Smooth muscle cell (in vitro differentiated cells): Measurements from ENCODE around the gene PKNOX2. TPM values are rescaled to one million over a fixed set of nuclear protein-coding genes. Genes with fewer than 3 reads are reported as not detected.

Experiments used
- DNase-seq: peaks from one replicate; lab custom pipeline; 2025; ENCODE audit not compliant: unreplicated experiment; lab: John Stamatoyannopoulos, UW
- H2AFZ ChIP-seq: fragments of 200-600 bp; sonication (generic); 2 replicates; pipeline ENCODE4 v1.6.0; 2016; ENCODE audit warnings: antibody characterized with exemption, low read depth, mild to moderate bottlenecking
- H3F3A ChIP-seq: fragments of 200-600 bp; sonication (generic); 2 replicates; pipeline ENCODE4 v1.6.0; 2017; ENCODE audit warnings: antibody characterized with exemption, low read depth
- H3K27ac ChIP-seq: fragments of 200-600 bp; sonication (generic); 2 replicates; pipeline ENCODE4 v1.5.1; 2016; ENCODE audit warnings: low read depth, mild to moderate bottlenecking
- H3K27me3 ChIP-seq: fragments of 200-600 bp; sonication (generic); 2 replicates; pipeline ENCODE4 v1.6.1; 2016; ENCODE audit warnings: low read depth, mild to moderate bottlenecking
- H3K36me3 ChIP-seq: fragments of 200-600 bp; sonication (generic); 2 replicates; pipeline ENCODE4 v1.5.1; 2016; ENCODE audit warnings: low read depth
- H3K4me1 ChIP-seq: fragments of 200-600 bp; sonication (generic); 2 replicates; pipeline ENCODE4 v1.5.1; 2016; ENCODE audit warnings: low read depth
- H3K4me2 ChIP-seq: fragments of 200-600 bp; sonication (generic); 2 replicates; pipeline ENCODE4 v1.6.0; 2016; ENCODE audit warnings: mild to moderate bottlenecking
- H3K4me3 ChIP-seq: fragments of 200-600 bp; sonication (generic); 2 replicates; pipeline ENCODE4 v1.5.1; 2016; ENCODE audit warnings: mild to moderate bottlenecking
- H3K79me2 ChIP-seq: fragments of 200-600 bp; sonication (generic); 2 replicates; pipeline ENCODE4 v1.6.0; 2016; ENCODE audit warnings: low read depth, mild to moderate bottlenecking
- H3K9ac ChIP-seq: fragments of 200-600 bp; sonication (generic); 2 replicates; pipeline ENCODE4 v1.6.0; 2016; ENCODE audit warnings: low read depth
- H3K9me3 ChIP-seq: fragments of 200-600 bp; sonication (generic); replicated peaks from 2 replicates; pipeline ENCODE4 v1.5.1; 2016; ENCODE audit warnings: low read depth
- H4K20me1 ChIP-seq: fragments of 200-600 bp; sonication (generic); 2 replicates; pipeline ENCODE4 v1.6.0; 2016; ENCODE audit warnings: low read depth
- CTCF ChIP-seq: fragments of 200-600 bp; sonication (generic); IDR thresholded peaks from 2 replicates; pipeline ENCODE4 v1.5.1; 2017; ENCODE audit warnings: borderline replicate concordance, mild to moderate bottlenecking, antibody characterized with exemption; ENCODE audit not compliant: insufficient read depth, poor library complexity, severe bottlenecking
- WGBS: methylation state at CpG from one replicate; pipeline ENCODE4 v1.1.7; 2016; ENCODE audit warnings: low lambda C conversion rate; 5-methylcytosine and 5-hydroxymethylcytosine counted together
- polyA plus RNA-seq: library from polyadenylated mRNA; unstranded; fragments of >200 nt; fragmentation: Nextera tagmentation; extraction: Ambion mirVana; gene quantifications from 2 replicates; pipeline ENCODE4 v1.2.1, GENCODE V29; 2016
- total RNA-seq: library from RNA; depleted of rRNA; stranded (reverse); fragments of >200 nt; gene quantifications from 2 replicates; pipeline ENCODE4 v1.2.3, GENCODE V29; 2014

PKNOX2 gene
- total and polyA plus RNA-seq, 2 experiments from 2014 or later: 7.2 to 7.9 TPM

- H3K36me3 ChIP-seq: no peaks in the 10 kb centered on the region
- 33% methylated on average over 11 of the region's 11 CpGs for WGBS
Observed at GRCh38 chr11:125371431-125371935, 206.9 kb downstream of the PKNOX2 start.

GRCh38 chr11:125372088-125372487 is 207.5 kb downstream of the PKNOX2 start:
- H4K20me1 ChIP-seq: no peaks in the 10 kb centered on the region
- no peak for TF ChIP-seq CTCF
- H3K4me3 ChIP-seq: no peak overlapping the region
- no peak overlapping the region for H3K4me2 ChIP-seq
- peaks cover 21% of the 10 kb centered on the region for H3K4me1 ChIP-seq
- DNase-seq: no peak
- H3K79me2 ChIP-seq: no peaks in the 10 kb centered on the region
- H3K27ac ChIP-seq: no peak overlapping the region
- H3K9ac ChIP-seq: no peak overlapping the region
- no peaks in the 10 kb centered on the region for H3K36me3 ChIP-seq
- H2AFZ ChIP-seq: no peak overlapping the region
- H3K9me3 ChIP-seq: no peaks in the 10 kb centered on the region
- H3K27me3 ChIP-seq: no peaks in the 10 kb centered on the region
- WGBS: 81% methylated on average over 14 of the region's 14 CpGs
- no peaks in the 10 kb centered on the region for H3F3A ChIP-seq

More at GRCh38 chr11:125371431-125371935, 206.9 kb downstream of the PKNOX2 start:
- Histone ChIP-seq H3K9ac (no peak overlapping the region), H3F3A (no peaks in the 10 kb centered on the region), H3K4me3 (no peak overlapping the region), H3K4me1 (peaks cover 21% of the 10 kb centered on the region), H3K79me2 (no peaks in the 10 kb centered on the region), H4K20me1 (no peaks in the 10 kb centered on the region), H3K27ac (no peak overlapping the region), H2AFZ (no peak overlapping the region), H3K9me3 (no peaks in the 10 kb centered on the region), H3K27me3 (no peaks in the 10 kb centered on the region), H3K4me2 (peak overlapping the region; percentile 36)
- no peak for TF ChIP-seq CTCF
- no peak for DNase-seq

GRCh38 chr11:125372911-125373310 is 208.4 kb downstream of the PKNOX2 start:
- WGBS: 90% methylated on average over 3 of the region's 3 CpGs
- no peak overlapping the region for H2AFZ ChIP-seq
- H3K9ac ChIP-seq: no peak overlapping the region
- no peaks in the 10 kb centered on the region for H4K20me1 ChIP-seq
- H3K4me2 ChIP-seq: no peak overlapping the region
- TF ChIP-seq CTCF: no peak
- H3K4me1 ChIP-seq: peaks cover 21% of the 10 kb centered on the region
- no peak overlapping the region for H3K27ac ChIP-seq
- no peaks in the 10 kb centered on the region for H3K27me3 ChIP-seq
- no peaks in the 10 kb centered on the region for H3K79me2 ChIP-seq
- H3K36me3 ChIP-seq: no peaks in the 10 kb centered on the region
- no peaks in the 10 kb centered on the region for H3K9me3 ChIP-seq
- H3F3A ChIP-seq: no peaks in the 10 kb centered on the region
- no peak overlapping the region for H3K4me3 ChIP-seq
- DNase-seq: no peak
